Measurements from ENCODE around the gene PHF13. TPM values are rescaled to one million over a fixed set of nuclear protein-coding genes. Genes with fewer than 3 reads are reported as not detected.

Gene PHF13
- total RNA-seq, 2 donors from 2014 or later = 36.9 to 47.8 TPM

- Histone ChIP-seq H3K4me3 (ENCODE audit: low read length) (no peak overlapping the region), H3K9ac (ENCODE audit: extremely low read depth, low read length, poor library complexity, severe bottlenecking) (no peak overlapping the region), H3K9me3 (ENCODE audit: control insufficient read depth, low read length) (no peaks in the 10 kb centered on the region), H3K27me3 (ENCODE audit: control insufficient read depth, insufficient read depth, low read length, poor library complexity, severe bottlenecking) (no peaks in the 10 kb centered on the region), H3K36me3 (ENCODE audit: control insufficient read depth, insufficient read depth, low read length) (peaks cover 77% of the 10 kb centered on the region), H3K4me1 (ENCODE audit: control insufficient read depth, insufficient read depth, low read length) (no peaks in the 10 kb centered on the region), H3K27ac (ENCODE audit: low read depth, low read length) (no peak overlapping the region)
- Mint-ChIP-seq H3K27ac (no peak overlapping the region), H3K27me3 (ENCODE audit: insufficient read depth) (no peaks in the 10 kb centered on the region), H3K9me3 (peaks cover 4% of the 10 kb centered on the region), H3K36me3 (ENCODE audit: low read depth) (peaks cover 67% of the 10 kb centered on the region), H3K4me1 (no peaks in the 10 kb centered on the region), H3K4me3 (no peak overlapping the region)
- 91 to 96% methylated on average over 14 of the region's 14 CpGs for WGBS, 2 experiments (ENCODE audit: insufficient coverage in 1 of 2, insufficient read length in 1 of 2)
- TF ChIP-seq, protein P1, sequence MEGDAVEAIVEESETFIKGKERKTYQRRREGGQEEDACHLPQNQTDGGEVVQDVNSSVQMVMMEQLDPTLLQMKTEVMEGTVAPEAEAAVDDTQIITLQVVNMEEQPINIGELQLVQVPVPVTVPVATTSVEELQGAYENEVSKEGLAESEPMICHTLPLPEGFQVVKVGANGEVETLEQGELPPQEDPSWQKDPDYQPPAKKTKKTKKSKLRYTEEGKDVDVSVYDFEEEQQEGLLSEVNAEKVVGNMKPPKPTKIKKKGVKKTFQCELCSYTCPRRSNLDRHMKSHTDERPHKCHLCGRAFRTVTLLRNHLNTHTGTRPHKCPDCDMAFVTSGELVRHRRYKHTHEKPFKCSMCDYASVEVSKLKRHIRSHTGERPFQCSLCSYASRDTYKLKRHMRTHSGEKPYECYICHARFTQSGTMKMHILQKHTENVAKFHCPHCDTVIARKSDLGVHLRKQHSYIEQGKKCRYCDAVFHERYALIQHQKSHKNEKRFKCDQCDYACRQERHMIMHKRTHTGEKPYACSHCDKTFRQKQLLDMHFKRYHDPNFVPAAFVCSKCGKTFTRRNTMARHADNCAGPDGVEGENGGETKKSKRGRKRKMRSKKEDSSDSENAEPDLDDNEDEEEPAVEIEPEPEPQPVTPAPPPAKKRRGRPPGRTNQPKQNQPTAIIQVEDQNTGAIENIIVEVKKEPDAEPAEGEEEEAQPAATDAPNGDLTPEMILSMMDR (conservative IDR thresholded peaks at IDR 0.05) = no peak
- DNase-seq = no peak
These were observed 9.9 kb downstream of the PHF13 start for GRCh38 chr1:6623269-6623965.

DNA sequence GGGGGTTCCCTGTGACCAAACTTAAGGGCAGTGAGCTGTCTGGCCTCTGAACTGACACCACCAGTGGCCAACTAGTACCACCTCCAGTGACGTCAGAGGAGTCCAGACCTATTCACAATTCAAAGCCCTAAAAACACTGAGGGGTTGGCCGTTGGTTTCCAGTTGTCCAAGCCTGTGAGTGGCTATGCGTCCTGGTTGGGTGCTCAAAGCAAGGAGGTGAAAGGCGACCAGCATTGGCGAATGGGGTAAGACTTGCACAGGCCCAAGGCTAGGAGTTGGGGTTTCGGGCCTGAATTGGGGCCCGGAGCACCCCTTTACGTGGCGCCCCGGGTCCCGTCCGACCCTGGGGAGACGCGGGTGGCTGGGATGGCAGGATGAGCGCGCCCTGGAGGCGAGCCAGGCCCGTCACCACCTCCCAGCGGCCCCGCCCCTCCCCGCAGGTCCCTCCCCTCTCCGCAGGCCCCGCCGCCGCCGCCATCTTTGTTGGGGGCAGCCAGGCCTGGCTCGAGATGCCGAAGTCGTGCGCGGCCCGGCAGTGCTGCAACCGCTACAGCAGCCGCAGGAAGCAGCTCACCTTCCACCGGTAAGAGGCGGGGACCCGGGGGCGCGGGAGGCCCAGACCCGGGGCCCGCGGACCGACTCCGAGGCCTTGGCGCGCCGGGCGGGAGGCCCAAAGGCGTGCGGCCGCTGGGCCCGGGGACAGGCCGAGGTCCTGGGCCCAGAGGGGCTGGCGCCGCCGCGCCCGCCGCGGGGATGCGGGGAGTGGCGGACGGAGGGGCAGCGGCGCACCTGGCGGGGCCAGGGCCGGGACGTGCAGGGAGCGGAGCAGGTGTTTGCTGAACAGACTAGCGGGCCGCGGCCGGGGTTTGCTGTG lies 11.4 kb downstream of the PHF13 start, which contains the start of gene THAP3:
Gene THAP3 (plus strand): TSS at position 159 of the 874 bp plus-strand sequence. CDS start 351 bp downstream, at position 510.
- peak within 1 kb of the TSS; percentile 45 for H3K27ac ChIP-seq (ENCODE audit: low read depth, low read length)
- H3K36me3 Mint-ChIP-seq (ENCODE audit: low read depth) = peaks cover 66% of the 10 kb centered on the region

DNA sequence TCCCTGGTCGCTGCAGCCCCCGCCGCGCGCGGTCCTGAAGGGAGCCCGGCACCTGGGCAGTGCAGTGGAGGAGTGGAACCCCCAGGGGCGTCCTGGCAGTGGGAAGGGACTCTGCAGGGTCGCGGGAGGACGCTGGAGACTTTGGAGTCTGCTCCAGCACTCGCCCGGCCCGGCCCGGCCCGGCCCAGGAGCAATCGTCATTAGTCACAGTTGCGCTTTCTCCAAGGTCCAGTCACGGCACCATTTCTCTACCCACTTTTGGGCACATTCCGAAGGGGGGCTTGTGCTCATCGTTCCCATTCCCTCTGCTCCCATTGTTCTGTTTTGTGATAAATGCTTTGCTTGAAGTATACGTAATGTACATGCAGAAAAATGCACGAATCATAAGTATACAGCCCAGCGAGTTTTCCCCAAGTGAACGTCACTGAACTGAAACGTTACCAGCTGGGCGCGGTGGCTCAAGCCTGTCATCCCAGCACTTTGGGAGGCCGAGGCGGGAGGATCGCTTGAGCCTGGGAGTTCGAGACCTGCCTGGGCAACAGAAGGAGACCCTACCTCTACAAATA lies 12.1 kb downstream of the PHF13 start:
- no peaks in the 10 kb centered on the region for H3K27me3 ChIP-seq (ENCODE audit: control insufficient read depth, insufficient read depth, low read length, poor library complexity, severe bottlenecking)
- Mint-ChIP-seq H3K27ac (peak overlapping the region; percentile 85), H3K27me3 (ENCODE audit: insufficient read depth) (no peaks in the 10 kb centered on the region), H3K4me3 (peak overlapping the region; percentile 76), H3K4me1 (no peaks in the 10 kb centered on the region), H3K9me3 (peaks cover 4% of the 10 kb centered on the region), H3K36me3 (ENCODE audit: low read depth) (peaks cover 66% of the 10 kb centered on the region)
- H3K36me3 ChIP-seq (ENCODE audit: control insufficient read depth, insufficient read depth, low read length) = peaks cover 70% of the 10 kb centered on the region
- no peak overlapping the region for H3K27ac ChIP-seq (ENCODE audit: low read depth, low read length)
- peak overlapping the region; percentile 62 for H3K9ac ChIP-seq (ENCODE audit: extremely low read depth, low read length, poor library complexity, severe bottlenecking)
- TF ChIP-seq, protein P1 (conservative IDR thresholded peaks at IDR 0.05) = no peak
- H3K9me3 ChIP-seq (ENCODE audit: control insufficient read depth, low read length) = no peaks in the 10 kb centered on the region
- peak overlapping the region; percentile 89 for H3K4me3 ChIP-seq (ENCODE audit: low read length)
- H3K4me1 ChIP-seq (ENCODE audit: control insufficient read depth, insufficient read depth, low read length) = no peaks in the 10 kb centered on the region
- 27 to 35% methylated on average over 23 to 32 of the region's 32 CpGs for WGBS, 2 experiments (ENCODE audit: insufficient coverage in 1 of 2, insufficient read length in 1 of 2)
- no peak for DNase-seq

More for the DNA sequence above, 11.4 kb downstream of the PHF13 start, which contains the start of gene THAP3:
- TF ChIP-seq, protein P1 (conservative IDR thresholded peaks at IDR 0.05) = peak; percentile 59
- Histone ChIP-seq H3K9ac (ENCODE audit: extremely low read depth, low read length, poor library complexity, severe bottlenecking) (peak within 1 kb of the TSS; percentile 62), H3K27me3 (ENCODE audit: control insufficient read depth, insufficient read depth, low read length, poor library complexity, severe bottlenecking) (no peaks in the 10 kb centered on the region), H3K4me1 (ENCODE audit: control insufficient read depth, insufficient read depth, low read length) (no peaks in the 10 kb centered on the region), H3K9me3 (ENCODE audit: control insufficient read depth, low read length) (no peaks in the 10 kb centered on the region), H3K36me3 (ENCODE audit: control insufficient read depth, insufficient read depth, low read length) (peaks cover 71% of the 10 kb centered on the region), H3K4me3 (ENCODE audit: low read length) (peak within 1 kb of the TSS; percentile 89)
- DNase-seq = peak; percentile 97
- peak within 1 kb of the TSS; percentile 94 for H3K27ac Mint-ChIP-seq
- no peaks in the 10 kb centered on the region for H3K4me1 Mint-ChIP-seq
- WGBS, 2 experiments (ENCODE audit: insufficient coverage in 1 of 2, insufficient read length in 1 of 2) = 4 to 20% methylated on average over 16 to 73 of the region's 73 CpGs
- H3K9me3 Mint-ChIP-seq = peaks cover 4% of the 10 kb centered on the region
- no peaks in the 10 kb centered on the region for H3K27me3 Mint-ChIP-seq (ENCODE audit: insufficient read depth)
- H3K4me3 Mint-ChIP-seq = peak within 1 kb of the TSS; percentile 76
